ENCODE measurements around the gene OSCAR.
"Not testable (repeated sequence)": the region's sequence is repeated elsewhere in the genome, so short reads cannot be mapped to it uniquely, and the experiment has no call there.

OSCAR gene

DNA sequence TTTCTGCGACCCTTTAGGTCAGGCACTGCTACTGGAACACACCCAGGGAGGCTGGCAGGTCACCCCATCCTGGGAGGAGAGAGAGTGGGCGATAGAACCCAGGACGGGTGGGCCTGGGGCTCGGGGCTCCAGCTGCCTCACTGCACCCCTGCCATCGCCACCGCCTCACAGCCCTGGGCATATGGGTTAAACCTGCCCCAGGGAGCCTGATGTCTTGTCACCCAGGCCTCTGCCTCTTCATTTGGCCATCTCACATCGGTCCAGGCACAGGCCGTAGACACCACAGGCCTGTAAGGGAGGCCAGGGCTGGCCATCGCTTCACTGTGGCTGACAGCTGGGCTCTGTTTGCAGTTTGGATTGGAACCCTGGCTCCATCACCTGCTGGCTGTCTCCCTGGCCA lies 25.1 kb upstream of the OSCAR start:
- DNase-seq (ENCODE audit: low read depth), result no peak

DNA sequence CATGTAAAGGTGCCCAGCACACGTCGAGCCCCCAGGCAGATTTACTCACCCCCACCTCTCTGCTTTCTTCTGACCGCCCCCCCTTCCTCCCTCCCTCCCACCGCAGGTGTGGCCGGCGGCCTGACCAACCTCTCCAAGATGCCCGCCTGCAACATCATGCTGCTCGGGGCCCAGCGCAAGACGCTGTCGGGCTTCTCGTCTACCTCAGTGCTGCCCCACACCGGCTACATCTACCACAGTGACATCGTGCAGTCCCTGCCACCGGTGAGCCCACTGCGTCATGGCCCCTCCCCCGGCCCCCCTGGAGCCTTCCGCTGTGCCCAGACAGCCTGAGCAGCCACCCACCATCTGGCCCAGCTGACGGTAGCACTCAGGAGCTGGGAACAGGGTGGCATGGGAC lies 23.8 kb upstream of the OSCAR start:
- DNase-seq (ENCODE audit: low read depth), result no peak

DNA sequence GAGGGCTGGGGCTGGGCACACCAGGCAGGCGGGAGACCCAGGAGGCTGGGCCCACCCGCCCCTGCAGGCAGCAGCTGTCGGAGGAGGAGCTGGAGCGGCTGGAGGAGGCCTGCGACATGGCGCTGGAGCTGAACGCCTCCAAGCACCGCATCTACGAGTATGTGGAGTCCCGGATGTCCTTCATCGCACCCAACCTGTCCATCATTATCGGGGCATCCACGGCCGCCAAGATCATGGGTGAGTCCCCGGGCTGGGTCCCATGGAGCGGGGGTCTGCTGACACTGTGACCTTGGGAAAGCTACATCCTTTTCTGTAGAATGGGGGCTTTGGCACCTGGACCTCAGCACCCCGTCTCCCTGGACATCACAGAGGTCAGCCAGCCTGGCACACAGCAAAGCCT lies 23.1 kb upstream of the OSCAR start:
- no peak for DNase-seq (ENCODE audit: low read depth)

DNA sequence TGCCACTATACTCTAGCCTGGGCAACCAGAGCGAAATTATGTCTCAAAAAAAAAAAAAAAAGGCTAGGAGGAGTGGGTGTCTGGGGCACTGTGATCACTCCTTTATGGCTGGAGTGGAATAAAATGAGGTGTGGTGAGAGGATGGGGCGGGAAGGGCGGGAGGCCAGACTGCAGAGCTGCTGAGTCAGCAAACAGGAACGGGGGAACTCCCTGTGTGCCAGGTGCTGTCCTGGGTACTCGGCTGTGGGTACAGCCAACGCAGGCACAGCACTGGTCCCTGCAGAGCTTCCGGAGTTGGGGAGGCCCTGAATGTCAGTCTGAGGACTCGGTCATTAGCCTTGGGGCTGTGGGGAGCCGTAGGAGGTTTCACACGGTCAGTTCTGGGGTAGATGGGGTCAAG lies 20.7 kb upstream of the OSCAR start:
- no peak for DNase-seq (ENCODE audit: low read depth)

DNA sequence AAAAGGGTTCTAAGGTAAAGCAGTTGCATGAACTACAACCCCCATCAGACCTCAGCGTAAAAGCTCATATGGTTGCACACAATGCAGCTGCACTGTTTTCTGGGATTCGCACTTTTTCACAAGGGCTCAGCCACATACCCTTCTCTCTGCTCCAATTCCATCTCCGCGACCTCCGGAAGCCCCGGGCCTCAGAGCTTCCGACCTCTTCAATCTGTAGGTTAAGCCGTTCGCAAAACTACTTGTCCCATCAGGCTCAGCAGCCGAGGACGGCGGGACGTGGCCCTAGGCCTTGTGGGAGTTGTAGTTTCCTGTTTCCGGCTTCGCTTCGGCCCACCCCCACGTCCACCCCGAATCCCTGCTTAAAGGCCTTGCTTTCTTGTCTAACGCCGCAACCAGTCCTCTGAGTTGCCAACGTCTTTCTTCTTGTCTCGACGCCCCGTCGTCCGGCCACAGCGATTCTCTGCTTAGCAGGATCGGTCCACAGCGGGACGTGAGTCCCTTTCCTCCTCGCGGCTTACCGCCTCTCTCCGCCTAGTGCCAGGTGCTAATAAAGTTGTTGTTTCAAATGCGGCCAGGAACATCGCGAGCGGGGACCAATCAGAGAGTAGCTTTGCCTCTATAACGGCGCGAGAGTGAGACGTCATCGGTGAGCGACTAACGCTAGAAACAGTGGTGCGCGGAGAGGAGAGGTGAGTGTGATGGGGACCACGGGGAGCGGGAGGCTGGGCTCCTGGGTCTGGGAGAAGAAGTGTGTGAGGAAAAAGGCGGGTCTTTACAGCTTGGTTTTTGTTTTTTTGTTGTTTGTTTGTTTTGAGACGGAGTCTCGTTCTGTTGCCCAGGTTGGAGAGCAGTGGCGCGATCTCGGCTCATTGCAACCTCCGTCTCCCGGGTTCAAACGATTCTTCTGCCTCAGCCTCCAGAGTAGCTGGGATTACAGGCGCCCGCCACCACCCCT lies 14.8 kb upstream of the OSCAR start, which contains the start of the genes PRPF31 and TFPT:
TSS of gene PRPF31 (plus strand) at position 646 of the 955 bp plus-strand sequence. CDS start 2,525 bp downstream, outside the sequence.
TSS of gene TFPT (minus strand) at position 549 of the 955 bp plus-strand sequence. CDS start at position 161, 388 bp downstream.
- peak; percentile 92 for DNase-seq (ENCODE audit: low read depth)

DNA sequence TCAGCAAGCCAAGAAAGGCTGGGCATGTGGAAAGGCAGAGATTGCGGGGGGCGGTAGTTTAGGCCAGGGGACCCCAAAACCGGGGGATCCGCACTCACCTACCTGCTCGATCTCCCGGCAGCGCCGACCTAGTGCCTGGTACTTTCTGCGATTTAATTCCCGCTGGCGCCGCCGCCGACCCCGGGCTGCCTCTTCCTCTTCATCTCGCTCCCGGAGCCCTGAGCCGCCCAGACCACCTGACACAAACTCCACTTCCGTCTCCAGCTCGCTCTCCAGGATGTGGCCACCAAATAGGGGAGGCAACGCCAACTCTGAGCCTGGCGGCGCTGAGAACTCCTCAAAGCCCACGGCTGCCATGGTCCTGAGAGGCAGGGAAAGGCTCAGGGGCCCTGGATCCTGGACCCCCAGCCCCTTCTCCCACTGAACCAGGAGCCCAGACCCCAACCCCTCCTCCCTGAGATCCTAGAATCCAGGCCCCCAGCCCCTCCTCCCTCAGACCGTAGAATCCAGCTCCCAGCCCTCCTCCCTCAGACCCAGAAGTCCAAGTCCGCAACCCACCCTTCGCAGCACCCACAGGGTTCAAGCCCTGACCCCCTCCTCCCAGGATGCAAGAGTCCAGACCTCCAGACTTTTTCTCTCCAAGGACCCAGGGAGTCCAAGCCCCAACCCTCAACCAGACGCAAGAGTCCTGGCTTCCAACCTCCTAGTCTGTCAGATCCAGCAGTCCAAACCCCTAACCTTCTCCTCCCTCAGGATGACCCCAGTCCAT lies 13.9 kb upstream of the OSCAR start:
- no peak for DNase-seq (ENCODE audit: low read depth)

DNA sequence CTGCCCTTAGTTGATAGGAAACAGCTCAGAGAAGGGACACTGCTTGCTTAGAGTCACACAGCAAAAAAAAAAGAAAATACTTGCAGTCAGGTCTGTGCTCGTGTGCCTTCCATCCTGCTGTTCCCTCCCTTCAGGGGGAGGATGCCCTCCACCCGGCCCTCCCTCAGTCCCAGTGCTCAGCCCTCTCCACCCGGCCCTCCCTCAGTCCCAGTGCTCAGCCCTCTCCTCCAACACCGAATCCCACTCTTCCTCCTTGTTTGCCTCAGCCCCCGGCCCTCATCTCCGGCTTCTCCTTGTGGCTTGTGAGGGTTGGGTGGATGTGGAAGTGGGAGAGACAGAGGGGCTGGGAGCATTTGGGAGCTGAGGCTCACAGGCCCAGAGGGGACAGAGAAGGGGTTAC lies 9.0 kb upstream of the OSCAR start:
- DNase-seq (ENCODE audit: low read depth), result no peak

DNA sequence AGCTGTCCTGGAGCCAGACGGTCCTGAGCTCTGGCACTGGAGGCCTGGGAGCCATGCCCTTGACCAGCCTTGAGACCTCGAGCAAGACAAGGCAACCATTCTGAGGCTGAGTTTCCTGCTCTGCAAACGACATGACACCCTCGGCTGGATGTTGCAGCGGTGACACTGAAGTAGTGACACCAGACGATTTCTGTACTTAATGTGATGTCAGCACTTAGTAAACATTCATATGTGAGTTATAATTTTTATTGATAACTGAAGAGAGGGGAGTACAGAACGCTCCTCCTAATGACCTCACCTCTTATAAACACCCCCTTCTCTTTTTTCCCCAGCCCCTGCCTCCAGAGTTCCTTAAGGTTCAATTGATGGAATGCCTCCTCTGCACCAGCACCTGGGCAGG lies 7.9 kb upstream of the OSCAR start:
- no peak for DNase-seq (ENCODE audit: low read depth)

DNA sequence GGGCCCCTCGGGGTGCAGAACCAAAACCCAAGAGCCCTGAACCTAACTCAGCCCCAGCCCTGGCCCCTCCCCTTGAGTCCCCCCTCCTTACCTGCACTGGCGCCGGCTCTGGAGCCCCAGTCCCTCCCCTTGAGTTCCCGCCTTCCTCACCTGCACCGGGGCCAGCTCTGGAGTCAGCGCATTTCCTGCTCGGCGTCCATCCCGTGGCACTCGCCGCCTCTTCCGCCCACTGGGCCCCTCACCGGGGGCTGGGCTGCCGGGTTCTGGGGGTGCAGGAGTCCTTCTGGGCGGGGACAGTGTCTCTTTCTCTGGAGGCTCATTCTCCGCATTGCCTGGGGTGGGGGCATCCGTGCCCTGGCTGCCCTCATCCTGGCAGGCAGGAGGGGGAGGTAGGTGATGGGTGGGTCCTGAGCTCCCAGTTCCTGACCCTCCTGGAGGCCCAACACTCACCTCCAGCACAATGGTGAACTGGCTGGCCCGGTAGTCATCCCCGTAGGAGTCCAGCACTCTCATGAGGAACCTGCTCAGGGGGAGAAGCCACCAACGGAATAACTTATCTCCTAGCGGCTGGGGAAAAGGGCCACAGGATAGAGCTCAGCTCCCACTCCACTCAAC lies 7.4 kb upstream of the OSCAR start:
- DNase-seq (ENCODE audit: low read depth), result no peak

DNA sequence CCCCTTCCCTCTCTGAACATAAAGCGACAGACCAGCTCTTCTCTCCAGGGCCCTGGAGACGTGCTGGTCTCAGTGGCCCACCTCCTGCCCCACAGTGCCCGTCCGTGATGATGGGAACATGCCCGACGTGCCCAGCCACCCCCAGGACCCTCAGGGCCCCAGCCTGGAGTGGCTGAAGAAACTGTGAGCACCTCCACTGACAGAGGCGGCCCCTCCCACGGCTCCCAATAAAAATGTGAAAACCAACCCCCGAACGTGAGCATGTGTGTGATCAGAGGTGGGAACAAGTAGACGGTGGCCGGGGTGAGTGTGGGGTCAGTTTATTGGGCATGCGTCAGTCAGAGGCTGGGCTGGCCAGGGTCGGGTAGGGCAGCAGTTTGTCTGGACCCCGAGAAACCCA lies 6.1 kb upstream of the OSCAR start:
- no peak for DNase-seq (ENCODE audit: low read depth)

DNA sequence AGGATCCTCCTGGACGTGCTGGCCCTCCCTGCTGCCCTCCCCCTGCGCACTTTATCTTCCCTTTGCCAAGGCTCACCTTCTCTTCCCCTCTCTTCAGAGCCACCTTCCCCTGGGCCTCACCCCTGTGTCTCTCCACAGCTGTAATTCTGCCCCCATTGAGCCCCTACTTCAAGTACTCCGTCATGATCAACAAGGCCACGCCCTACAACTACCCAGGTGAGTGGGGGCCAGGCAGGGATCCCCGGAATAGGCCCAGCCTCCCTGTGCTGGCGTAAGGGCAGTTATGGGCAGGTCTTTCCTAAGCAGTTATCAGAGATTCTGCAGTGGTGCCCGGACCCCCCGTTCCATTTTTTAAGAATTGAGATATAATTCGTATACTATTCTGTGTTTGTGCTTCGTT lies 5.2 kb upstream of the OSCAR start:
- no peak for DNase-seq (ENCODE audit: low read depth)

DNA sequence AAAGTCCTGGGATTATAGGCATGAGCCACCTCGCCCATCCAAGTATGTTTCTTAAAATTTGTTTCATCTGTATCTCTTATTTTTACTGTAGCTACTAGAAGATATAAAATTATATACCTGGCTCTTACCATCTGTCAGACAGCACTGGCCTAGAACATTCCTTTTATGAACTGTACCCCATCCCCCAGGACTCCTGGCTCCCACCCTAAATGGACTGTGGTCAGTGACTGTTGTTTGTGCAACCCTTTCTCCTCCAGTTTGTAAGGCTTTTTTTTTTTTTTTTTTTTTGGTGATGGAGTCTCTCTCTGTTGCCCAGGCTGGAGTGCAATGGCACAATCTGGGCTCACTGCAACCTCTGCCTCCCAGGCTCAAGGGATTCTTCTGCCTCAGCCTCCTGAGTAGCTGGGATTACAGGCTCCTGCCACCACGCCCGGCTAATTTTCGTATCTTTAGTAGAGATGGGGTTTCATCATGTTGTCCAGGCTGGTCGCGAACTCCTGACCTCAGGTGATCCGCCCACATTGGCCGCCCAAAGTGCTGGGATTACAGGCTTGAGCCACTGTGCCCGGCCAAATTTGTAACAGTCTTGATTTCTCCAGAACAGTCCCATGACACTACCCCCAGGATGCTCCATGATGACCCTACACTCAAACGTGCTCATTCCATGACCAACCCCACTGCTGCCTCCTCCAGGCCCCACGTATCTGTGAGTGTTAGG lies 4.6 kb upstream of the OSCAR start:
- no peak for DNase-seq (ENCODE audit: low read depth)

DNA sequence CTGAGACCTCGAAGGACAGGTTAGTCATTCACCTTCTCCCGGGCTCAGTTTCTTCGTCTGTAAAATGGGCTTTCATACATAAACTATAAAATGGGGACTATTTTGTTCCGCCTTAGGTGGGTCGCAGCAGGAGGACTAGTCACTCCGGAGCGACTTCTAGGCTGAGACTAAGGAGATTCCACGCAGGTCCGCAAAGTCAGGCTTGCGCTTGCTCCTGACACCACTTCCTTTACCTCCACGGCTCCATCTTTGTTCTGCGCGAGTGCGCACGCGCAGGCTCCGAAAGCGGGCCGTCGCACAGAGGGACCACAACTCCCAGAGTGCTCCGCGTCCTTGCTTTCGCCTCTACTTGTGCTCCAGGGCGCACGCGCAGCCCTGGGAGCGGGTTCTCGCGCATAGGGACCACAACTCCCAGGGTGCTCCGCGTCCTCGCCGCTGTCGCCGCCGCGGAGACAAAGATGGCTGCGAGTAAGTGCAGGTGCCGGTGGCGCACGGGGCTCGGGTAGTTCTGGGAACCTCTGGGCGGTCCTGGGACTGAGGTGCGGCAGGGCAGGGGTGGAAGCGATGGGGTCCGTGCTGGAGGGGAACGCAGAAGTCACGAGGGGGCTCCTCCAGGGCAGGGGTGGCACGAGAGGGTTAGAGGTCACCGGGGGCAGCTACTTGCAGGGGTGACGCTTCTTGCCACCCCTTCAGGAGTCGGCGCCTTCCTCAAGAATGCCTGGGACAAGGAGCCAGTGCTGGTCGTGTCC lies 2.0 kb upstream of the OSCAR start, which contains the start of gene NDUFA3:
TSS of gene NDUFA3 (plus strand) at position 435 of the 749 bp plus-strand sequence. CDS start at position 459, 24 bp downstream.
- DNase-seq (ENCODE audit: low read depth), result peak; percentile 96

DNA sequence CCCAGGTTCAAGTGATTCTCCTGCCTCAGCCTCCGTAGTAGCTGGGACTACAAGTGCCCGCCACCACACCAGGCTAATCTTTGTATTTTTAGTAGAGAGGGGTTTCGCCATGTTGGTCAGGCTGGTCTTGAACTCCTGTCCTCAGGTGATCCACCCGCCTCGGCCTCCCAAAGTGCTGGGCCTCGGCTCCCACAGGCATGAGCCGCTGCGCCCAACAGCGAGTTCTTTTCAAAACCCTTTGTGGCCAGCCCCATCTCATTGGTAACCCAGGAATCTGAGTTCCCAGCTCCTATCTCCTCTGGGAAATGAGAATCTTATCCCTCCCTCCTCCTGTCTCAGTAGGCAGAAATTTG lies 724 bp downstream of the OSCAR start:
- DNase-seq (ENCODE audit: low read depth), result not testable (repeated sequence)

DNA sequence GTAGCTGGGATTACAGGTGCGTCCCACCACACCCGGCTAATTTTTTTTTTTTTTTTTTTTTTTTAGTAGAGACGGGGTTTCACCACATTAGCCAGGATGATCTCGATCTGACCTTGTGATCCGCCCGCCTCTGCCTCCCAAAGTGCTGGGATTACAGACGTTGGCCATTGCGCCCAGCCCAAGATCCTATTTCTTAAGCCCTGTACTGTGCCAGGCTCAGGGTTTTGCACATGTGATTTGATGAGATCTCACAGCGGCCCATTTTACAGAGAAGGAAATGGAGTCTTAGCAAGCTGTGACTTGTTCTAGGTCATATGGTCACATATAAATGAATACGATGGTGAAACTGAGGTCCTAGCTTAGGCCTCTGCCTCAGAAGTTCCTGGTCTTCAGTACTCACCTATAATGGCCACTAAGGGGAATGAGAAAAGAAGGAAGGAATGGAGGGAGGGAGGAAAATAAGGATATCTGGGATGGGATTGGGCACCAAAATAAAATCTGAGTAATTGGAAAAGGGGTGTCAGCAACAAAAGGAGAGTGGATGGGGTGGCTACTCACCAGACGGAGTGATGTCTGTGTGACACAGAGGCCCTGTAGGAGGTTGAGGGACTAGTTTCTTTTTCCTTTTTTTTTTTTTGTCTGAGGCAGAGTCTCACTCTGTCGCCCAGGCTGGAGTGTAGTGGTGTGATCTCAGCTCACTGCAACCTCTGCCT lies 1.3 kb downstream of the OSCAR start:
- DNase-seq (ENCODE audit: low read depth), result no peak

DNA sequence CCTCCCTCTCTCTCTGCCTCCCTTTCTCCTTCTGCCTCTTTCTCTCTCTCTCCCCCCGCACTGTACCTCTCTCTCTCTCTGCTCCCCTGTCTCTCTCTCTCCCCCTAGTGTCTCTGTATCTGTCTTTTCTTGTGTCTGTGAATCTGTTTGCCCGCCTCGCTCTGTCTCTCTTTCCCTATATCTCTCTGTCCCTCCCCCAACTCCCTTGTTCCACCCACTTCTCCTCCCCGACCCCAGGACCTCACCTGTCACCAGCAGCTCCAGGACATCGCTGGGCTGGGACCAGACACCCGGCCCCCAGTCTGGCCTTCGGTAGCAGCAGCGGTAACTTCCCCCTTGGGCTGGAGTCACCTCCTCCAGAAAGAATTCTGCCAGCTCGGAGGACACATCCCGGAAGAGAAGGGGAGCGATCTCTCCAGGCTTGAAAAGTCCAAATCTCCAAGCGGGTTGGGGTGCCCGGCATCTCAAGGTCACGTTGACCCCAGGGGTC lies 3.9 kb downstream of the OSCAR start:
- DNase-seq (ENCODE audit: low read depth), result no peak

DNA sequence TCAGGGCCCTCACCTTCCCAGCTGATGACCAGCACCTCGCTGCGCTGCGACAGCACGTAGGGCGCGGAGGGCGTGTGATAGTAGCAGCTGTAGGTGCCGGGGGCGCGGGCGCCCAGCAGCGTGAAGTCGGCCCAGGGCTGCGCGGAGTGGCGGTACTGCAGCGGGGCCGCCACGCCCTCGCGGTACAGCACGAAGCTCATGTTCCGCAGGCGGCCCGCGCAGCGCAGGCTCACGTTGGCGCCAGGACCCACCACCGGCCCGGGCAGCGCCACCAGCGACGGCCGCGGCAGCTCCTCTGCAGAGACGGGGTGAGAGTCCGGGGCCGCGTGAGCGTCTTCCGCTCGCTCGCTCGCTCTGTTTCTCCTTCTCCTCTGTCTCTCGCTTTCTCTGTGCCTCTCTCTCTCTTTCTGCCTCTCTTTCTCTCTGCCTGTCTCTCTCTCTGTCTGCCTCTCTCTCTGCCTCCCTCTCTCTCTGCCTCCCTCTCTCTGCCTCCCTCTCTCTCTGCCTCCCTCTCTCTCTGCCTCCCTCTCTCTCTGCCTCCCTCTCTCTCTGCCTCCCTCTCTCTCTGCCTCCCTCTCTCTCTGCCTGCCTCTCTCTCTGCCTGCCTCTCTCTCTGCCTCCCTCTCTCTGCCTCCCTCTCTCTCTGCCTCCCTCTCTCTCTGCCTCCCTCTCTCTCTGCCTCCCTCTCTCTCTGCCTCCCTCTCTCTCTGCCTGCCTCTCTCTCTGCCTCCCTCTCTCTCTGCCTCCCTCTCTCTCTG lies 4.6 kb downstream of the OSCAR start:
- DNase-seq (ENCODE audit: low read depth), result peak; percentile 27

DNA sequence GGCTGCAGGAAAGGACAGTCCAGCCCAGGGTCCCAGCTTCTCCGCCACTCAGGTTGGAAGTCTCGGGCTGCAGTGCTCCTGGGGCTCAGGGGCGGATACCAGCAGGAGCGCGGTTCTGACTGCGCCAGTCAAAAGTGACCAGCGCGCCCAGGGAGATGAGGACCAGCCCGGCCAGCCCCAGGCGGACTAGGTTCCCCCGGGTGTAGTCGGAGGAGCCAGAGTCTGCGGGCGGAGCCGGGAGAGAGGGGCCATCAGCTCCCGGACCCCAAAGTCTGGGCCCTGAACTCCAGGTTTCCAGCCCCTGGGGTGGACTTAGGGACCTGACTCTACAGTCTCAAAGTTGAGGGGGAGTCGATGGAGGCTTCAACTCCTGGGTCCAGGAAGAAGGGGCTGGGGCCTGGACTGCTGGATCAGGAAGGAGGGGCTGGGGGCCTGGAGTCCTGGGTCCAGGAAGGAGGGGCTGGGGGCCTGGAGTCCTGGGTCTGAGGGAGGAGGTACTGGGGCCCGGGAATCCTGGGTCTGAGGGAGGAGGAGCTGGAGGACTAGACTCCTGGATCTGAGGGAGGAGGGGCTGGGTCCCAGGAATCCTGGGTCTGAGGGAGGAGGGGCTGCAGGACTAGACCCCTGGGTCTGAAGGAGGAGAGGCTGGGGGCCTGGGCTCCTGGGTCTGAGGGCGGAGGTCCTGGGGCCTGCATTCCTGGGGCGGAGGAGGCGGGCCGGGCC lies 5.3 kb downstream of the OSCAR start:
- no peak for DNase-seq (ENCODE audit: low read depth)

Measured in activated T-cell treated with anti-CD3 and anti-CD28 coated beads for 1 hour (primary cell).